Neuron (in vitro differentiated cells): Measurements from ENCODE around the gene NFATC2.

ENCODE experiments used
- H2AFZ ChIP-seq: one replicate; pipeline ENCODE4 v1.6.1; 2013; ENCODE audit warnings: low read depth, mild to moderate bottlenecking, inconsistent platforms, low read length, moderate library complexity
- H3K27me3 ChIP-seq: one replicate; pipeline ENCODE4 v1.6.1; 2013; ENCODE audit warnings: low read length; ENCODE audit not compliant: insufficient read depth
- H3K36me3 ChIP-seq: one replicate; pipeline ENCODE4 v1.6.1; 2013; ENCODE audit warnings: low read length; ENCODE audit not compliant: insufficient read depth
- H3K4me1 ChIP-seq: one replicate; pipeline ENCODE4 v1.6.1; 2013; ENCODE audit warnings: low read length; ENCODE audit not compliant: insufficient read depth
- H3K4me3 ChIP-seq: 2 replicates; pipeline ENCODE4 v1.5.1; 2013; ENCODE audit warnings: mild to moderate bottlenecking, low read length, moderate library complexity
- H3K9me3 ChIP-seq: one replicate; pipeline ENCODE4 v1.6.1; 2013; ENCODE audit warnings: low read length

NFATC2 gene

DNA sequence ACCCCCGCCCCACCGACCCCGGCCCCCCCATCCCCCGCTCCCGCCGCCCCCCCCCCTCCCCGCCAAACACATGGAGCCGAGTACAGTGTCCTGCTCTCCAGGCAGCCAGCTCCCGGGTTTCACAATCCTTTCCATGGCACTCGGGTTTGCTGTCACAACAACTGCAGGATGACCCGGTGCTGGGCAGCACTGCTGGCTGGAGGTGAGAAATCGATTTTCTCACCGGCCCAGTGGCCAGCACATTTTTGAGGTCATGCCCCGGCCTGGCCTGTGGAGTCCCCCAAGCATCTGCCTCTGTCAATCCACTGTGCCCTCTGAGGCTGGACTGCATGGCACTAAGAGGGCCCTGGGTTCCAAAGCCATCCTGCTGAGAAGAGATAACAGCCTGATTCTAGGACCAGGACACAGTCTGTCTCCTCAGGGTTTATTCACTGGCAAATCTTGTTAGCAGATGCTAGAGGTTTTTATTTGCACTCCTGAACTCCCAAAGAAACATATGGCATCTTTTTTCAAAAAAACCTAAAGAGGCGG is 129.5 kb downstream of the NFATC2 start:
- Histone ChIP-seq H3K4me3 (no peak overlapping the region), H3K9me3 (no peaks in the 10 kb centered on the region), H3K4me1 (peaks cover 4% of the 10 kb centered on the region), H3K36me3 (no peaks in the 10 kb centered on the region), H2AFZ (no peak overlapping the region), H3K27me3 (no peaks in the 10 kb centered on the region)

DNA sequence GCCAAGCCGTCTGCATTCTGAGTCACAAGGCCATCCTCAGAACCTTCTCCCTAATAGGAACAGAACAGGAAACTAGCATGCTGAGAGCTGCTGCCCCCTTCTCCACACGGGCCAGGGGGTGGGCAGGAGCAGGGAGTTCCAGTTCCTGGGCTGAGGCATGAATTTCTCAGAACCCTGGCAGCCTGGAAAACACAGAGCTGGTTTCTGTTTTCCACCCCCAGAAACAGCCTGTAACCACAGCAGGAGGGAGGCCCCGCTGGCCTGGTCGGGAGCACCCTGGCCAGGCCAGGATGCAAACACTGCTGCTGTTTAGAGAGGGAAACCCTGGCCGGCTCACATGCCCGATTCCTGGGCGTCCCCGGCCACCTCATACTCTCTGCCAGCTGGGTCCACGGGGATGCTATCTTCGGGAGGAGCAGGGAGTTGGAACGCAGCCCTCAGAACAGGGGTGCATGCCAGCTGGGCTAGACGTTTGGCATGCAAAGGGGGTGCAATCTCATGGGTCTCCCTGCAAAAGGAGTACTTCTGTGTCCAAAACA is 130.1 kb downstream of the NFATC2 start:
- Histone ChIP-seq H3K9me3 (no peaks in the 10 kb centered on the region), H3K4me3 (no peak overlapping the region), H3K4me1 (peaks cover 4% of the 10 kb centered on the region), H2AFZ (no peak overlapping the region), H3K36me3 (no peaks in the 10 kb centered on the region), H3K27me3 (no peaks in the 10 kb centered on the region)

DNA sequence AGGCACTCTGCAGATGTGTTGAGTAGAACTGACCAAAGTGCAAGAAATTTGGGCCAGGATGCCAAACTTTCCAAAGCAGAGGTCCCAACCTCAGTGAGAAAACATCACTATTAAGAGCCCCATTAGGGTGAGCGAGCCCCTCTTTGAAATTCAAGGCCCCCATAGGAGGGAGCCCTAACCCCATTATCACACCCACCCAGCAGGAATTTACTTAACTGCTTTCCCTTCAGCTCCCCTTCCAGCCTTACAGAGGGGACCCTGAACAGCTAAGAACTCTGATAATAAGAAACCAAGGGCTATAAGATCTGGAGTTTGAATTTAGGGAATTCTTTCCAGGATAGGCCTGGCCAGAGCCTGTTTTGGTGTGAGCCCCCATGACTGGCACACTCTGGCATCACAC is 130.6 kb downstream of the NFATC2 start:
- Histone ChIP-seq H3K36me3 (no peaks in the 10 kb centered on the region), H3K9me3 (no peaks in the 10 kb centered on the region), H3K4me1 (peaks cover 4% of the 10 kb centered on the region), H2AFZ (no peak overlapping the region), H3K27me3 (no peaks in the 10 kb centered on the region), H3K4me3 (no peak overlapping the region)

DNA sequence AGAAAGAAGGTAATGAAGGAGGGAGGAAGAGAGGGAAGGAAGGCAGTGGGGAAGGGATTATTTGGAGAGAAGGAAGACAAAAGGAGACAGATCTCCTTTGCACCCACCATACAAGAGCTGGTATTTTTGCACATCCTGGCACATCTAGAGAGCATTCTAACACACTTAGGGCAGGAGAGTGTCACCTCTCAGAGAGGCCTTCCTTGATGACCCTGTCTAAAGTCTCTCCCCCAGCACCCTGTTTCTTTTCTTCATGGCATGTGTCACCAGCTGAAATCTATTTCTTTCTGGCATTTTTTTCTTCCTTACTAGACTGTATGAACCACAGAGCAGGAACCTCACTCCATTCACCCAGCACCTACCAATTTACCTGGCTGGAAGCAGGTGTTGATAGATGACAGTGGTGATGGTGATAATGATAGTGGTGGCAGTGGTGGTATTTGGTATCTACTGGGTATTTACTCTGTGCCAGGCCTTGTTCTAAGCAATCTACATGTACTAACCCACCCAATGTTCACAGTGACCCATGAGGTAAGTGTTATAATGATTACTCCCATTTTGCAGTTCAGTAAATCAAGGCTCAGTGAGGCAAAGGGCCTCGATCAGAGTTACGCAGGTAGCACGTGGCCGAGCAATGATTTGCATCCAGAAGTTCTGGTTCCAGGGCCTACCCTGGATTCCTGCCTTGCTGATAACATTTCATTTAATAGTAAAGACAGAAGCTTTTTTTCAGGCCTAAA is 131.8 kb downstream of the NFATC2 start:
- Histone ChIP-seq H3K4me3 (no peak overlapping the region), H3K36me3 (no peaks in the 10 kb centered on the region), H2AFZ (no peak overlapping the region), H3K4me1 (peaks cover 4% of the 10 kb centered on the region), H3K9me3 (no peaks in the 10 kb centered on the region), H3K27me3 (no peaks in the 10 kb centered on the region)

DNA sequence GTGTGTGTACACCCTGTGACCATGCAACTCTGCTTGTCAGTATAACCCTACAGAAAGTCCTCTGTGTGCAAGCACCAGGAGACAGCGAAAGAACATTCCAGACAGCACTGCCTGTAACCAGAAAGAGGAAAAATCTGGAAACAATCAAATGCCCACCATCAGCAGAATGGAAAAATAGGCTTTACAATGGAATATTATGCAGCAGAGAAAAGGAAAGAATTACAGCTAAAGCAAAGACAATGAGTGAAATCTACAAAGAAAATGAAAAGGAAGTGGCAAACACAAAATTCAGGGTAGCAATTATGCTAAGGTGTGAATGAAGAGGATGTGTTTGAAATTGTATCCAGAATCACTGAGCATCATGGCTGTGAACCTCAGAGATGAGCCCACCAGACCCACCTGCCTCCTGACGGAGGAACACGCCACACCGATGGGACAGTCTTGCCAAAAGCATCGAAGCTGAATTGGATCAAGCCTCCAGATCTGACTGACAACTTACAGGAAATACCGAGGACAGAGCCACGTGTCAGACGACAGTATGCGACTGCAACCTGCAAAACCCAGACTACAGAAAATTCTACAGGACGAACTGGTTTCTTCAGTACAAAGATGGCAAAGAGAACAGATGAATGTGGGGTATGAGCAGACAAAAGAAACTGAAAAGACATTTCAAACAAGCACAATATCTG is 133.2 kb downstream of the NFATC2 start:
- Histone ChIP-seq H2AFZ (no peak overlapping the region), H3K4me1 (peaks cover 4% of the 10 kb centered on the region), H3K9me3 (no peaks in the 10 kb centered on the region), H3K27me3 (no peaks in the 10 kb centered on the region), H3K4me3 (no peak overlapping the region), H3K36me3 (no peaks in the 10 kb centered on the region)

DNA sequence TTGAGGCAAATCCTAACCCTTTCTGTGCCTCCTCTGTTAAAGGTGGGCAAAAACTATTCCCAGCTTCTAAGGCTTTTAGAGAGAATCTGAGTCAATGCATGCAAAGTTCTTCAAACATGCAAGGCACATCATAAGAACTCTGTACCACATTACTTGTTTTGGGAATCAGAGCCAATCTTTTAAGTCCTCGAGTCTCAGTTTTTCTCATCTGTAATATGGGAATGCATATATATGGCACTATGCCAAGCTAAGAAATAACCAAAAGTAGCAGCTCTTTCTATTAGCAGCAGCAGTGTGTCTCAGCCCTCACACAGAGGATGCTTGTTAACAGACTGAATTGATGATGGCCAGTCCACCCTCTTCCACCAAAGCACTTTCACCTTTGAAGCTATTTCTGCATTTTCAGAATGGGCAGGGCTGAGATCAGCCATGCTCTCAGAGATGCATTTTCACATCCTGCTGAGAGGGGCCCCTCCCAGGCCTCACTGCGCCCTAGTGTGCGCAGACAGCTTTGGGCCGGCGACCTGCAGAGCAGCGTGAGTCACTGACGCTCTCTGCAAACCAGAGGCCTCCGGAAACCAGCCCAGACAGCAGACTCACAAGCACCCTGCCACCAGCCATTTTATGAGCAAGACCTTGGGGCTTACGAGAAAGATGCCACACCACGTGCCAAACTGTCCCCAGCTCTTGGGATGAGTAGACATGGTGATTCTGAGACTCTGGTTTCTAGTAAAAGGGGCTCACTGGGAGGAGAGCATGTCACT is 138.0 kb downstream of the NFATC2 start:
- Histone ChIP-seq H2AFZ (no peak overlapping the region), H3K9me3 (no peaks in the 10 kb centered on the region), H3K4me3 (no peak overlapping the region), H3K4me1 (no peaks in the 10 kb centered on the region), H3K36me3 (no peaks in the 10 kb centered on the region), H3K27me3 (no peaks in the 10 kb centered on the region)

DNA sequence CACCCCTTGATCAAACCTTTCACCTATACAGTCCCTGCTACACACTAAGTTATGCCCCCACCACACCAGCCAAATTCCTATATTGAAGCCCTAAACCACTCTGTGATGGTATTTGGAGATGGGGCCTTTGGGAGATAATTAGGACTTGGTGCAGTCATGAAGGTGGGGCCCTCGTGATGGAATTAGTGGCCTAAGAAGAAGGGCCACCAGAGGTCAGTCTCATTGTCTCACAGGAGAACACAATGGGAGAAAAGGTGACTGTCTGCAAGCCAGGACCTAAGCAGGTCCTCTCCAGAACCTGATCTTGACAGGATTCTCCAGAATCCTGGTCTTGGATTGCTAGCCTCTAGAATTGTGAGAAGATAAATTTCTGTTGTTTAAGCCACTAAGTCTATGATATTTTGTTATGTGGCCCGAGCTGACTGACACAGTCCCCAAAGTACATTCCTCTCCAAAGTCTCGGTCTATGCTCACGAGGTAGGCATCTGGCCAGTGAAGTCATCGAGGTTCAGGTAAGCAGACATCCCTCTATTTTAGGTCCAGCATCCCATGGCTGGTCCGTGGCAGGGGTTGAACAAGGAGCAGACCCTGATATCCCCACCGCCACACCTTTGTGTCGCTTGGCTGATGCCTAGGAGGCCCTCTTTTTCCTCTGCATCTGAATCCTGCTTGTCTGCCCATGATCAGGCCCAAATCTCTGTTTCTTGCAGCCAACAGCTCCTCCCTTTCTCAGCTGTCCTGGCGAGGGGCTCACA is 138.9 kb downstream of the NFATC2 start:
- Histone ChIP-seq H3K27me3 (no peaks in the 10 kb centered on the region), H2AFZ (no peak overlapping the region), H3K4me3 (no peak overlapping the region), H3K36me3 (no peaks in the 10 kb centered on the region), H3K9me3 (no peaks in the 10 kb centered on the region), H3K4me1 (no peaks in the 10 kb centered on the region)

DNA sequence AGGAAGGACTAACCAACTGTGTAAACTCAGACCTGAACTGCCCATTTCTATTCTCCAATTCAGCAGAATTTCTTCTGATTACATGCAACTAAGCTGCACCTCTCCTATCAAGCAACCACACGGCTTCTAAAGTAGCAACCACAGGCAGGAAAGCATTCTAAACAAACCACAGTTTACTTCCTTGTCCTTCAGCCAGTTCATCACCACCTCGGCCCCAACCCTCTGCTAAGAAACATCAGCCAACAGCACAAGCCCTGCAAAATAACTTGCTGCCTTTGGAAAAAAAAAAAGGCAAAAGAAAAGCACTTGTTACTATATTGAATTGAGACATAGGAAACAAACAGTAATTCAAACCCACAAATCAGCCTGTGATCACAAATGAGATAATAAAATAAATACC is 140.3 kb downstream of the NFATC2 start:
- no peaks in the 10 kb centered on the region for H3K9me3 ChIP-seq
- no peaks in the 10 kb centered on the region for H3K36me3 ChIP-seq
- no peak overlapping the region for H2AFZ ChIP-seq
- no peaks in the 10 kb centered on the region for H3K4me1 ChIP-seq
- H3K4me3 ChIP-seq: no peak overlapping the region
- no peaks in the 10 kb centered on the region for H3K27me3 ChIP-seq

DNA sequence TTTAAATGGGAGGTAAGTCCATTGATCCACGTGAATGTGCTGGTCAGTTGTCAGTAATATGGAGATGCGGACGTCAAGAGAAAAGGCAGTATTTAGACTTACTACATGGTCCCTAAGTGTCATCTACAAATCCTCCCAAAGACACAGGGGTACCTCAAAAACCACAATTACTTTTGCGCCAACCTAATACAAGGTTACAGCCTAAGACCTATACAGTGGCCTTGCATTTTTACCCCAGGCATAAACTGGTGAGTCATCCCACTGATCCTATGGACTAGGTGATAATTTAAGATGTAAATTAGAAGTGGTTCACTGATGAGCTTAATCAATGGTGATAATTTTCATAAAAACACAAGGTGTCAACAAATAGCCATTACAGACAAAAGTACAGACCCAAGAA is 141.0 kb downstream of the NFATC2 start:
- H3K4me3 ChIP-seq: no peak overlapping the region
- no peaks in the 10 kb centered on the region for H3K27me3 ChIP-seq
- no peaks in the 10 kb centered on the region for H3K4me1 ChIP-seq
- H3K9me3 ChIP-seq: no peaks in the 10 kb centered on the region
- H2AFZ ChIP-seq: no peak overlapping the region
- H3K36me3 ChIP-seq: no peaks in the 10 kb centered on the region

DNA sequence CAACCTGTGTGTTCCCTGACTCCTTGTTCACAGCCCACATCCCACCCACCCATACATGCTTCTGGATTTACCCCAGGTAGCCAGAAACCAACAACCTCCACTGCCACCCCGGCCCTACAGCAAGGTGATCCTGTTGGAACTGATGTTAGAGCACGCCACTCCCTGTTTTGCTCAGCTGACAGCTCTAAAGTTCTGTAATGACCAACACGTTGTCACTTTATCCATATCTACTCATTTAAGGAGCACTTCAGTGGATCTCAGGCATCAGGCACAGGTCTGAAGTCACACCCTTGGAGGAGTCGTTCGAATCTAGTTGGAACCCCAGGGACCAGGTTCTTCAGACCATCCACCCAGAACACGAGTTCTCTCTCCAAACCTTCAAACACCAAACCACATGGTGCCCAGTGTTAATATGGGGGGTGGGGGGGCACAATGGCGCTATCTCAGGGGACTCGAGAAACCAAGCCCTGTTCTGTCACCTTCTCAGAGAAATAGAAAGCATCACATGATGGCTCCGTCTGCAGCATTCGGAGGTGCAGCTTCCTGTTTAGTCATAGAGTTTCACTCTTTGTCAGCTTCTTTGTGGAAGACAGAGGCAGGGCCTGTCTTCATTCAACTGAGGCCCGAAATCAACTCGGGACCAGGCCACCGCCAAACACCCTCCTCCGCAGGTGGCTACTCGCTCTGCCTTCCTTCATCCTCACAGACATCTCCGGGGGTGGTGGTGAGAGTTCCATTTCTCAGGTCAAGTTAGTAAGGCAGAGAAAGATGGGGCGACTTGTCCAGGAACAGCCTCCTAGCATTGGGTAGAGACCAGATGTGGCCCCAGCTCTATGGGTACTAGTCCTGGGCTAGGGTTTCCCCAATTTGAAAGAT is 142.2 kb downstream of the NFATC2 start:
- Histone ChIP-seq H3K4me3 (no peak overlapping the region), H3K36me3 (no peaks in the 10 kb centered on the region), H3K4me1 (no peaks in the 10 kb centered on the region), H3K27me3 (no peaks in the 10 kb centered on the region), H3K9me3 (no peaks in the 10 kb centered on the region), H2AFZ (no peak overlapping the region)

DNA sequence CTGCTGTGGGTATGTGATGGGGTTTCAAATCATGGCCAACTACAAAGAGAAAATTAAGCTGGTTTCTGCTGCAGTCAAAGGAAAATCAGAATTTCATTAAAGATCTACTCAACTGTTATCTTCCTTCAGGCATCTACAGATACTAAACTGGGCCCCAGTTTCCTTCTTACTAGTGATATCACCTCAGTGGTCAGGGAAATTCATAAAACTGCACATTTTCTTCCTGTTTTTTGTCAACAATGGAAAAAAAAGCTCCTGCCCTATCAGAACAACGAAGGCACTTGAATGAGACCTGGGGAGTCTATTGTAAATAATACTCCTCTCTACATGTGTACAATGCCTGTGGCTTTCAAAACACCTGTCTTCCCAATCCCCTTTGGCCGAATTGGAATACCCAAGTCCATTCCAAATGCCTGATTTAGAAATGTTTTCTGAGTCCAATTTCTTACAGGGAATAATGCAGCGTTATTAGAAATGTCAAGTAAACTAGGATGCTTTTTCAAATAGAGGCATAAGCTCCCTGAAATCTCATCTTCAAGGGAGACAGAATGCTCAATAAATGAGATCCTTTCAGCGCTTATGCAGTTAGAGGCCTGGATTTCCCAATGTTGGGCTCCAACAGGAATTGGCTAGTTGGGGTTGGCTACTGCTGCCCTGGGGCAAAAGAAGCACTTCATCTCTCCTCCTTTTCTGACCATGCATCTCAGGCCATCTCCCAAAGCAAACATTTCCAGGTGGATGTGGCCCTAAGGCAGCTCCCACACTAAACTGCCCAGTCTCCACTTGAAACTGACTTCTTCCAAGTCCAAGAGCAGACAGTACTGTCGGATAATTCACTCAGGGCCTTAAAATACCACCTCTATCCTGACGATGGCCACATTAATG is 143.3 kb downstream of the NFATC2 start:
- Histone ChIP-seq H3K4me1 (no peaks in the 10 kb centered on the region), H3K36me3 (no peaks in the 10 kb centered on the region), H3K9me3 (no peaks in the 10 kb centered on the region), H3K27me3 (no peaks in the 10 kb centered on the region), H2AFZ (no peak overlapping the region), H3K4me3 (no peak overlapping the region)
